OCI-M1 (cell line): ENCODE measurements around the gene ARID2.

ENCODE experiments used
- DNase-seq: peaks from one replicate; lab custom pipeline; 2025; lab: John Stamatoyannopoulos, UW

The ARID2 gene

DNA sequence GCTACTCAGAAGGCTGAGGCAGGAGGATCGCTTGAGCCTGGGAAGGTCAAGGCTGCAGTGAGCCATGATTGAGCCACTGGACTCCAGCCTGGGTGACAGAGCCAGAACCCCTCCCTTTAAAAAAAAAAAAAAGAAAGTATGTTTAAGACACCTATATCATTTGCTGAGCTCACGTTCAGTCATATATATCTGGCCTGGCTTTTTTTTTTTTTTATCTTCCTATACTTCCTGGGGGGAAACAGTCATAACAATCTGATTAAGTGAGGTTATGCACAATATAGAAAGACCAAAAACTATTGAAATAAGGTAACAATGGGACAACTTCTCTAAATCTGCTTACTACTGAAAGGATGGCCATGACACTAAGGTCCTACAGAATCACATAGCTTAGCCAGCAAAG is 9.4 kb upstream of the ARID2 start:
- no peak for DNase-seq

GRCh38 chr12:45721369-45721768 is 8.1 kb upstream of the ARID2 start:
- DNase-seq, result no peak

DNA sequence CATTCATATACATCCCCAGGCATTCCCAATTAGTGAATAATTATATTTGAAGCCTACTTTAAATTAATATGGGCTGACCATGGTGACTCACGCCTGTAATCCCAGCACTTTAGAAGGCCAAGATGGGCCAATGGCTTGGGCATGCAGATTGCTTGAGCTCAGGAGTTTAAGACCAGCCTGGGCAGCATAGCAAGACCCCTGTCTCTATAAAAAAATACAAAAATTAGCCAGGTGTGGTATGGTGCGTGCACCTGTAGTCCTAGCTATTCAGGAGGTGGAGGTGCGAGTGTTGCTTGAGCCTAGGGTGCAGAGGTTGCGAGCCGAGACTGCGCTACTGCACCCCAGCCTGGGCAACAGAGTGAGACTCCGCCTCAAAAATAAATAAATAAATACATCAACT is 7.6 kb upstream of the ARID2 start:
- no peak for DNase-seq

GRCh38 chr12:45725631-45726602 is 3.6 kb upstream of the ARID2 start:
- DNase-seq, result peak; percentile 80

DNA sequence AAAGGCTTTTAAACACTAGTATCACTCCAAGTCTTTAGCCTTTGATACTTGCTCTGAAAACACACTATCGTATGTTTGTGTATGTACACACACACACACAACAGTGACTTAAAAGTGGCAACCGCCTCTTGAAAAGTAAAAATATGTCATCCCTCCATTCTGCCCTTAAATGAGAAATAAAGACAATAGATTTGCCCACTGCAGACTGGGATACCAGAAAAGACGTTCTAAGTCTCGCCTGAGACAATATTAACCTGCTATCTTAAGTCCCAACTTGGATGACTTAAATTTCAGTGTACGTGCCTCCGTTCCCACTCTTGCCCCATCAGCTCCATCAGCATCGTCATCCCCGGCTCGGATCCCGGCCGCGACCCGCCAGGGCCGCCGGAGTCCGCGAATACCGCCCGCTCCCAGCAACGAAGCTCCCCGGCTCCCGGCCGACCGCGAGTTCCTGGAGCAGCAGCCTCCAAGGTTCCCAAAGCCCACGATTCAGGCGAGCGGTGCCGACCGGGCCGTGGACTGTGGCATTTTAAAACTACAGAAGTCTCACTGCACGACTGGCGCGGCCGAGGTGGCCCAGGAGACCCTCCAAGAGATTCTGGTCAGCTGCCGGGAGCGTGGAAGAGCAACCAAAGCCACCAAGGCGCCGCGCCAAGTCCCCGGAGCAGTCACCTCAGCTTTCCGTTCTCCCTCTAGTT is 2.8 kb upstream of the ARID2 start:
- peak; percentile 70 for DNase-seq

DNA sequence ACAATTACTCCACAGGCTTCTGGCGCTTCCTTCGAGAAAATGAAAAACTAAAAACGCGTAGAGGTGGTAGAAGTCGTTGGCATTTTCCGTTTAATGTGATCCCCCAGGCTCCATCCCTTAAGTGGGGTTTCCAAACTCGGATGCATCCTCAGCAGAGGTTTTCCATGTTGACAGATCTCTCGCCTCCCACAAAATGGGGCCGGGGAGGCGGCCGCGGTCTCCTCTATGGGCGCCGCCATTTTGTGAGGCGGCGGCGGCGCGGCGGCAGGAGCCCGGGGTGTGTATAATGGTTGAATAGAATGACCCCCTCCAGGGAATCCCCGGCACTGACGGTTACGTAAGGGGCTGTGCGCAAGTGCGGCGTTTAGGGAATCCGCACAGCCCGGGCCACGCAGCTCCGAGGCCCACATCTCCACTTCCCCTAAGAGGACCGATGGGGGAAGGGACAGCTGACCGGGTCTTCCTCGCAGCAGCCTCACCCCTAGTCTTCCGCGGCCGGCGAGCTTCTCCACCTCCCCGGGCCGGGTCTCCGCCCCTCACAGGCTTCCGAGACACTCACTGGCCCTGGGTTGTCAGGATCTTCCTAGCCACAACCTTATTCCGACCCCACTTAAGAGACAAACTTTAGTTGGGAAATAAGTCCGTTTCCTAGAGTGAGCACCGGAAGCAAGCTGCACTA is 2.1 kb upstream of the ARID2 start:
- peak; percentile 98 for DNase-seq

DNA sequence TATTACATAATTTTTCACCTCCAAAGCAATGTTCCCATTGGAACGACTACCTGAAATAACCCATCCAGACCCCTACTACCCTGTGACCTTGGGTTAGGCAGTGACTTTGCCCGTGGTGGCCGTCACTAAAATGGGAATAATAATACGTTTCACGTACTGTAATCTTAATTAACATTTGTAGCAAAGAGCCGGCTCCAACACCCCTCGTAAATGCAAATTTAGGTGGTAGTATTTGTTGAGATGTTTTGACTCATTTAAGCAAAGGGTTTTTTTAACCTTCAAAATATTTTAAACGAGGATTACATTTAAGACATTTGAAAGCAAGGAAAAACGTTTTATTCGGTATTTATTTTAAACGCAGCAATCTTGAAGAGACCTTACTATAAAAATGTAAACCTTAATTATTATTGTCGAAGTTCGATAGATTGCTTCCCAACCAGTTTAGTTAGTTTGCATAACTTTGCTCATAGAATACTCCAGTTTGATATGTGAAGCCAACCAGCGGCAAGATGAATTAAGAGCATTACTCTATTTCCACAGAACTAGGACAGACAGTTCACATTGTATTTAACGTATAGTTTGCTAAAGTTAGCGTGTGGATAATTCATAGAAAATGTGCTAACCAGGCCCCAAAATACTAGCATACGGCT is 1.4 kb upstream of the ARID2 start:
- no peak for DNase-seq

DNA sequence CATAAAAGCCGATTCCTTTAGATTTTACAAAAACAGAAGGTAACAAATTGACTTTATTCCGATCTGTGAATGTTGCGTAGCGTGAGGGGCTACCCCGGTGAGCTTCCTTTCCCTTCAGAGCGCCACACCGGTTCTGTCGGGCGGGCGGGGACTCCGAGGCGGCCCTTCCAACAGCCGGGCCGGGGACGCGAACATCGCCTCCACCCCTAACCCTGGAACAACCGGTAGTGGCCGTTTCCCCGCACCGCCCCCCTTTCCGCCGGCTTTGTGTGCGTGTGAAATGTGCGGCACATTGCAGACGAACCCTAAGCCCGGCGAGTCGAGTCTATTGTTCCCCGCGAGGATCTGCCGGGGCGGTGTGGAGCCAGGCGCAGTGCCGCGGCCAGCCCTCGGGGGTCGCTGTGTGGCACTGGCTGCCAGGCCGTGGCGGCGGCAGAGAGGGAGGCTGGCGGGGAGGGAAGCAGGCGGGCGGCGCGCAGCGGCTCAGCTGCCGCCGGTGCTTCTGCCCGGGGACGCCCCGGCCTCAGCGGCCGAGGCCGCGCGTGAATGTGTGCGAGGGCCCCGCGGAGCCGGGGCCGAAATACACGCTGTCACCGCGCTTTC is 775 bp upstream of the ARID2 start:
- peak; percentile 98 for DNase-seq

DNA sequence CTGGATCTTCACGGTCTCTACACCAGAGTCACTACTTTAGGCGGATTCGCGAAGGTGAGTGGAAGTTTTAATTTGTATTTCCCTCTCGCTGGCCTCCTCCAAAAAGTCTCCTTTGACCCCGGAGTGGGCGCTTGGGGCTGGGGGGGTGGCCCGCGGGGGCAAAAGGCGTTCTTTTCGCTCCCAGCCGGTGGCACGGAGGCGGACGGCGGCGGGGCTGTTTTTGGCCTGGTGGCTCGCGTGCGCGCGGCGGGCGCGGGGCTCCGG is 510 bp downstream of the ARID2 start:
- no peak for DNase-seq

DNA sequence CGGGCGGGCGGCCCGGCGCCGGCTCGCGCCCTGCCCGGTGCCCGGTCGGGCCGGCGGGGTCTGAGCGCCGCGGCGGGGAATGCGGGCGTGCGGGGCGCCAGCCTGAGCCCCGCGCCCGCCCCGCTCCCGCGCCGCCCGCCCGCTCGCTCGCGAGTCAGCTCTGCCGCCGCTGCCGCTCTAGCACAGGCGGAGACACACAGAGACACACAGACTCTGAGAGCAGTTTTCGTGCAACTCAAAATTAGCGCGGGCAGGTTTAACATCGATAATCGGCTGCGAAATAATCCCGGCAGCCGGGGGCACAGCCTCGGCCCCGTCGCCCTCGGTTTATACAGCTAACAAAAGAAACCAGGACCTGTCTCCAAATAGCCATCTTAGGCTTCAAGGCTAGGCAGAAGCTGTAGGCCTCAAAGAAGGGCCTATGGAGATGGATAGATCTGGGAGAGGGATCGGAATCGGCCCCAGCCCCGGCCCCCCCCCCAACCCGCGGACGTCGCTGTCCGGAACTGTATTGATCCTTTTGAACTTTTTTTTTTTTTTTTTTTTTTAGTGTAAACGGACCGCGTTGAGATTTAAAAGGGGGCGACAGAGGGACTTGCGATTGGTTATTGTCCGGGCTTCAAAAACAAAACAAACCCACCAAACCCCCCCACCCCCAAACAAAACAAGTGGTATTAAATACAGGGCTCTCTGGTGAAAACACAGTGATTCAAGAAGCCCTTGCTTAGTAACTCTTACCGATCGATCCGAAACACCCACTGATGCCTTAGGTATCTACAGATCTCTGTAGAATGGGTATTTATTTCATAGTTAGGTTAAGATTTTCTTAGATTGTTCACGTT is 1.1 kb downstream of the ARID2 start:
- DNase-seq, result peak; percentile 71

DNA sequence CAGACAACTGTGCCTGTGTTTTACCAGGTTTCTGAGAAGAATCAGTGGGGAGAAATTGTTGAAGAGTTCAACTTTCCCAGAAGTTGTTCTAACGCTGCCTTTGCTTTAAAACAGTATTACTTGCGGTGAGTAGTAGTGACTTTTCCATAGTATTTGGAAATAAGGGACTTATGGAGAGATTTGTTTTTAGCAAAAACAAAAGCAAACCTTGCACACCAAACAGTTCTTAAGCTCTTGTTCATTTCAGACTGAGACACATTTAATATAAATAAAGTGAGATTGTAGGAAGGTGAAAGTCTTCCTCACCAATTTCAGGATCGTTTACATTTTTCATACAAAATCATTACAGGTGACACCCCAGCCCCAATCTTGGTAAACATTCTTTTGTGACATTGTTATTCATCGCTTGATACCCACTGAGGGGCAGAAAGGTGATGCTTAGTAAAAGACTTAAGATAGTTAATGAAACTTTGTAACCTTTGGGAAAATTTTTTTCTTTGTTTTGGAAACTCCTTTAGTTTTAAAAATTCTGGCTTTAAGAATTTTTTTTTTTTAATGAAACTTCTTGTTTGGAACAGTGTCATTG is 1.8 kb downstream of the ARID2 start:
- DNase-seq, result peak; percentile 40

DNA sequence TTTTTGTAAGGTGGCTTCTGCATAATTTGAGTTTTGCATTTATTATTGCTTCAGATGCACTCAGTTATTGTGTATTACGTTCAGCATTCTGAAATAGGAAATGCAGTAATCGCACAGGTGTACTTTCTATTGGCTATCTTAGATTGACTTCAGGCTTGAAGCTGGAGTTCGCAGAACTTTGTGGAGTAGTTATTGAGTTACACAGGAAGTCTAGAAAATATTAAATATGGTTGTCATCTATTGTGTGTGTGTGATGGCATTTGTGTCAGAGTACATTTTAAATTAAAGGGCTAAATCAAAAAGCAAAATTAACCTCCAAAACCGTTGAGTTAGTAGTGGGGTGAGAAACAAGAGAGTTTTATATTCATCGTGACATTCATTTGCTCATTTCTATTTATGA is 2.7 kb downstream of the ARID2 start:
- peak; percentile 58 for DNase-seq

GRCh38 chr12:45732936-45733335 is 3.4 kb downstream of the ARID2 start:
- DNase-seq, result no peak

DNA sequence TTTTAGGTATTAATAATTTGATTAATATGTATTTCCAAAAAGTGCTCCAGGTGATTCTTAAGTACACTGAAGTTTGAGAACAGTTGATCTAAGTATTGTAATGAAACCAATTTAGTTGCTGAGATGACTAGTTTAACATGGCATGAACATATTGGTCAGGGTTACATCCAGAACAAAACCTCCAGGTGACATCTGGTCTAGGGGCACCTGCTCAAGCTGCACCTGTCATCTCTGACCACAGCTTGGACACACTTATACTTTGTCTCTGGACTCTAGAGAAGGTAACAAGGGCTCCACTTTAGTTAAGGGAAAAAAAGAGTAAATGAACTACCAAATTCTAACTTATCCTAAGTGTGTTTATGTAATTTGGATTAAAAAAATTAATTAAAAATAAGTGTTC is 8.1 kb downstream of the ARID2 start:
- DNase-seq, result no peak

DNA sequence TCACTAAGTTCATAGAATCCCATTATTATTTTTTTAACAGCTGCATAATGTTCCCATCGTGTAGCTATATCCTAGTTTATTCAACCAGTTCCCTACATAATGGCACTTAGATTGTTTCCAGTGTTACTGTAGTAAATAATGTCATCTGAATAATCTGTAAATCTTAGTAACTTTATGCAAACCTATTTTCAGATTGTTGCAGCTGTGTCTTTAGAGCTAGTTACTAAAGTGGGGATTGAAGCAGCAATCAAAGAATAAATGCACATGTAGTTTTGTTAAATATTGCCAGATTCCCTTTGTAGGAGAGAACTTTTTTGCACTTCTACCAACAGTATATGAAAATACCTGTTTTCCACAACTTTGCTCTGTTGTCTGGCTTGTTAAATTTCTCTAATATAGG is 13.1 kb downstream of the ARID2 start:
- DNase-seq, result peak; percentile 33

DNA sequence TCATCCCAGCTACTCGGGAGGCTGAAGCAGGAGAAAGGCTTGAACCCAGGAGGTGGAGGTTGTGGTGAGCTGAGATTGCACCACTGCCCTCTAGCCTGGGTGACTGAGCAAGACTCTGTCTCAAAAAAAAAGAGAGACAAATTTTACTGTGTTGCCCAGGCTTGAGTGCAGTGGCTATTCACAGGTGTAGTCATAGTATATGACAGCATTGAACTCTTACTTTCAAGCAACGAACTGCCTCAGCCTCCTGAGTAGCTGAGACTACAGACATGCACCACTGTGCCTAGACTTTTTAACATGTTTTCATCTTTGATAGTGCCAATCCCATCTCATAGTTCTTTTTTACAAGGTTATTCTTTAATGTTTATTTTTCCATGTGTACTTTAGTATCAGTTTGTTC is 13.7 kb downstream of the ARID2 start:
- no peak for DNase-seq

DNA sequence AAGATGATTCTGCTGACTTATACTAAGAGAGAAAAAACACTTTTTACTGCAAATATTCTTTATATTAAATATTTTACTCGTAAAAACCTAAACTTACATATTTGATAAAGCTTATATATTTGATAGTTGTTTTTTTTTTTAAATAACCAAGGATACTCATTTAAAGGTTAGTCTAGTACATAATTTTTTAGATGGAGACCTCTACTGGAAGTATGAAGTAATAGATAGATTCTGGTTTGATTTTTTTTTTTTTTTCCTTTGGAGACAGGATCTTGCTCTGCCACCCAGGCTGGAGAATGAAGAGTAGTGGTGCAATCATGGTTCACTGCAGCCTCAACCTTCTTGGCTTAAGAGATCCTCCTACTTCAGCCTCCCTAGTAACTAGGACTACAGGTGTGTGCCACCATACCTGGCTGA is 16.4 kb downstream of the ARID2 start:
- DNase-seq, result peak; percentile 65

DNA sequence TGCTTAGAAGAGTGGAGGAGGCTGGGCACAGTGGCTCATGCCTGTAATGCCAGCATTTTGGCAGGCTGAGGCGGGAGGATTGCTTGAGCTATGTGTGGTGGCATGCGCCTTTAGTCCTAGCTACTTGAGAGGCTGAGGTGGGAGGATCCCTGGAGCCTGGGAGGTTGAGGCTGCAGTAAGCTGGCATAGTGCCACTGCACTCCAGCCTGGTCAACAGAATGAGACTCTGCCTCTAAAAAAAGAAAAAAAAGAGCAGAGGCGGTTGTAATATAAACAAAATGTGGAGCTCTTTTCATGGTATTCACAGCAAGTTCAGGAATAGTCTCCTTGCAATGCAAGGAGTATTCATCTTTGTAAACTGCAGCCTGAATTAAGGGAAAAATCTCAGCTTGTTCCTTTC is 27.2 kb downstream of the ARID2 start:
- DNase-seq, result no peak

GRCh38 chr12:45757172-45757571 is 27.7 kb downstream of the ARID2 start:
- DNase-seq, result no peak

- DNase-seq, result no peak
Measured at GRCh38 chr12:45760333-45760732, 30.8 kb downstream of the ARID2 start.
